ENCODE data around the gene CBX1.

The CBX1 gene

DNA sequence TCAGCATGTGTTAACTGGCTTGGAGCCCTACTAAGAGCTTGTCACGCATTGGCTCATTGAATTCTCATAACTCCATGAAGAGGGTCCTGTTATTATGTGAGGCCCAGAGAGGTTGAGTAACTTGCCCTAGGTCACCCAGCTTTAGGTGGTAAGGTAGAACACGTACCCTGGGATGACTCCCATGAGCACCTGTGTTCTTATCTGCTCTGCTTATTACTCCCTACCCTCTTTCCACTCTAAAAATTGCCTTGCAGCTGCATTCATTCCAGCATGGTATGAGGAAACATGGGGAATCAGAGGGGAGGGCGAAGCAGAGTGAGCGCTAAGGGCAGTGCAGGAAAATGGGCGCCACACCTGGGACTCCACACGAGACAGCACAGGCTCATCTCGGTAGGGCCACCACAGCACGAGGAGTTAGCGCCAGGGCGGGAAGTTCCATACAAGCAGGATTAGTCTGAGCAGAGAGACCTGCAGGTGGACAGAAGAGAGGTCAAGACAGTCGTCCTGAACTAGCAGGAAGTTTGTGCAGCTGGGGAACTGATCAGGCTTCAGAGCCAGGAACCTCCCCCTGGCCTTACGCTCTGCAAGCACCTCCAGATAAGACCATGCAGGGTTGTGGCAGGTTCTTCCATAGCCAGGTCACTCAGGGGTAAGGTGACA lies 73.8 kb downstream of the CBX1 start:
- no peak overlapping the region for H3K4me3 ChIP-seq (ENCODE audit: control insufficient read depth, low read depth, low read length)
- TF ChIP-seq, protein P1, sequence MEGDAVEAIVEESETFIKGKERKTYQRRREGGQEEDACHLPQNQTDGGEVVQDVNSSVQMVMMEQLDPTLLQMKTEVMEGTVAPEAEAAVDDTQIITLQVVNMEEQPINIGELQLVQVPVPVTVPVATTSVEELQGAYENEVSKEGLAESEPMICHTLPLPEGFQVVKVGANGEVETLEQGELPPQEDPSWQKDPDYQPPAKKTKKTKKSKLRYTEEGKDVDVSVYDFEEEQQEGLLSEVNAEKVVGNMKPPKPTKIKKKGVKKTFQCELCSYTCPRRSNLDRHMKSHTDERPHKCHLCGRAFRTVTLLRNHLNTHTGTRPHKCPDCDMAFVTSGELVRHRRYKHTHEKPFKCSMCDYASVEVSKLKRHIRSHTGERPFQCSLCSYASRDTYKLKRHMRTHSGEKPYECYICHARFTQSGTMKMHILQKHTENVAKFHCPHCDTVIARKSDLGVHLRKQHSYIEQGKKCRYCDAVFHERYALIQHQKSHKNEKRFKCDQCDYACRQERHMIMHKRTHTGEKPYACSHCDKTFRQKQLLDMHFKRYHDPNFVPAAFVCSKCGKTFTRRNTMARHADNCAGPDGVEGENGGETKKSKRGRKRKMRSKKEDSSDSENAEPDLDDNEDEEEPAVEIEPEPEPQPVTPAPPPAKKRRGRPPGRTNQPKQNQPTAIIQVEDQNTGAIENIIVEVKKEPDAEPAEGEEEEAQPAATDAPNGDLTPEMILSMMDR (IDR thresholded peaks at IDR 0.05; ENCODE audit: control insufficient read depth, insufficient read depth, low read depth, low read length, missing control alignments): no peak
- no peak for DNase-seq (ENCODE audit: low read depth)

DNA sequence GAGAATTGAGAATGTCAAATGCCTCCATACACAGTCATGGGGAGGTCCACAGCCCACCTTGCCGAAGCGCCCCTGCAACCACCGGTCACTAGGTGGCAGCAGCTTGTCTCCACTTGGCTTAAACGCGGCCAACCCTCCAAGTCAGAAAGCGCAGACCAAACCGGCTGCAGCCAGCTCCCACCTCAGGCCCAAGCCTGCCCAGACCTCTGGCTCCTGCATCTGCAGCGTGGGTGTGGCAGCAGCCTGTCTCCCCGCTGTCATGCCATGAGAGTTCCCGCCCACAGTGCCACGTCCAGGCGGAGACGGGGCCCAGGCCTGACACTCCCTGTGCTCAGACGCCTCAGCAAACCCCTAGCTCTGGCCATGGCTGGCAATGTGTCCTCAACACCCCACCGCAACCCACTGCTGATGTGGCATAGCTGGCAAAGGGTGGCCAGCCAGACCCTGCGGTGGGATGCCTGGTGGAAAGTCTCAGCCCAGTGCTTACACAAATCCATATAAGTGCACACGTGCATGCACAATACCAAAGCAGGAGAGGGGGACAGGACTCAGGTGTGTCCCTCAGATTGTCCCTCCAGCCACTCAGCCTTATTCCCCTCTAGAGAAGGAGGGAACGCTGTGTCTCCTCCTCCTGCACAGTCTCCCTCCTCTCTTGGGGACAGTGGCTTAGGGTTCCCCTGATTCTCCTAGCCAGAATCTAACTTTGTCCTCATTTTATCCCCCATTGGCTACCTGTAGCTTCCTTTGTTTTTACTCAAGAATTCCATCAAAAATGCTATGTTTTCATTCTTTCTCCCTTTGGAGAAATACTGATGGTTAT lies 74.6 kb downstream of the CBX1 start:
- no peak overlapping the region for H3K4me3 ChIP-seq (ENCODE audit: control insufficient read depth, low read depth, low read length)
- TF ChIP-seq, protein P1 (IDR thresholded peaks at IDR 0.05; ENCODE audit: control insufficient read depth, insufficient read depth, low read depth, low read length, missing control alignments): peak; percentile 96
- peak; percentile 86 for DNase-seq (ENCODE audit: low read depth)

- no peak for DNase-seq (ENCODE audit: low read depth)
- TF ChIP-seq, protein P1 (IDR thresholded peaks at IDR 0.05; ENCODE audit: control insufficient read depth, insufficient read depth, low read depth, low read length, missing control alignments): no peak
- H3K4me3 ChIP-seq (ENCODE audit: control insufficient read depth, low read depth, low read length): peak overlapping the region; percentile 12
Observed at GRCh38 chr17:48025904-48026501, 75.3 kb downstream of the CBX1 start.

DNA sequence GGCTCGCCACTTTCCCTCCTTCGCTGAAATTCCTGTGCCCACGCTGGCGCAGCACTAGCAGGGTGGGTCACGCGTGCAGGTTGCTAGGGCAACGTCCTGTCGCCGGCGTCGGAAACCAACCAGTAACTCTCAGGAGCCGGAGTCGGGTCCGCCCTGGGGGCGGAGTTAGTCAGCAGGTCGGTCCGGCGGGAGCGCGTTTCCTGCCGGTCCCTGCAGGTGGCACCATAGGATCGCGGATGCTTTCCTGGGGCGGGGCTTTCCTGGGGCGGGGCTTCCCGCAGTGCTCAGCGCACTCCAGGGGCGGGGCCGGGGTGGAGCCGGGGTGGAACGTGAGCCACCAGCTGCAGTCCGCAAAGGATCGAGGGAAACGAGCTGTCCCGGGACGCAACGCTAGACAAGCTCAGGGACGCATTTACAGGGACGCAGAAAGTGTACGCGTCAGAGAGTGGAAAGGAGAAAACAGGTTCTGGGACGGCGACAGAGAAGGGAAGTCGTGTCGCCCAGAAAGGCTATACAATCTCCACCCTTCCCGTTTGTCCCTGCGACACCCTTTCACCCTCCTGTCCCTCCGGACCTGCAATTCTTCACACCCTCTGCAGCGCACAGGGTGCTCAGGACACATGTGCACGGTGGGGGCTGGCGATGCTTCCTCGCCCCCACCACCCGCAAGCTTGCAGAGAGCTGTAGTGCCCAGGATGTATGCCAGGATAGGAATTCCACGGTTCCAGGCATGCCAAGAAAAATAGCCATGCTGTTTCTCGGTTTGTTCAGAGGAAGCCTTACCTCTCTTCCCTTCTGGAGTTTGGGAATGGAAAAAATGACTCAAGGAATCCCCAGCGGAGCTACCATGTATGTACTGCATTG lies 76.0 kb downstream of the CBX1 start:
- peak overlapping the region; percentile 46 for H3K4me3 ChIP-seq (ENCODE audit: control insufficient read depth, low read depth, low read length)
- peak; percentile 86 for DNase-seq (ENCODE audit: low read depth)
- TF ChIP-seq, protein P1 (IDR thresholded peaks at IDR 0.05; ENCODE audit: control insufficient read depth, insufficient read depth, low read depth, low read length, missing control alignments): peak; percentile 78

GRCh38 chr17:48024149-48025039 lies 76.9 kb downstream of the CBX1 start:
- no peak for DNase-seq (ENCODE audit: low read depth)
- TF ChIP-seq, protein P1 (IDR thresholded peaks at IDR 0.05; ENCODE audit: control insufficient read depth, insufficient read depth, low read depth, low read length, missing control alignments): no peak
- peak overlapping the region; percentile 45 for H3K4me3 ChIP-seq (ENCODE audit: control insufficient read depth, low read depth, low read length)
